MM.1S (cell line): ENCODE measurements around the gene DMWD.

Source experiments
- CTCF ChIP-seq: fragments of 300-600 bp; sonication (generic); IDR thresholded peaks from 2 replicates; pipeline ENCODE4 v1.5.1; 2016; ENCODE audit warnings: antibody characterized with exemption, low read length, mixed read lengths
- EZH2 ChIP-seq: fragments of 300-600 bp; sonication (generic); optimal IDR thresholded peaks from 2 replicates; pipeline ENCODE3; 2017; ENCODE audit warnings: low read depth, mild to moderate bottlenecking, antibody characterized with exemption, low read length, mixed read lengths
- EZH2phosphoT487 ChIP-seq: fragments of 300-600 bp; sonication (generic); IDR thresholded peaks from 2 replicates; pipeline ENCODE4 v1.6.1; 2018; ENCODE audit warnings: antibody characterized with exemption, low read length

- no peak for TF ChIP-seq CTCF
- TF ChIP-seq EZH2, result no peak
- no peak for TF ChIP-seq EZH2phosphoT487
Observed at GRCh38 chr19:45782820-45783785, 9.5 kb downstream of the DMWD start.
